ENCODE measurements around the gene PATZ1.

- TF ChIP-seq, protein P1, sequence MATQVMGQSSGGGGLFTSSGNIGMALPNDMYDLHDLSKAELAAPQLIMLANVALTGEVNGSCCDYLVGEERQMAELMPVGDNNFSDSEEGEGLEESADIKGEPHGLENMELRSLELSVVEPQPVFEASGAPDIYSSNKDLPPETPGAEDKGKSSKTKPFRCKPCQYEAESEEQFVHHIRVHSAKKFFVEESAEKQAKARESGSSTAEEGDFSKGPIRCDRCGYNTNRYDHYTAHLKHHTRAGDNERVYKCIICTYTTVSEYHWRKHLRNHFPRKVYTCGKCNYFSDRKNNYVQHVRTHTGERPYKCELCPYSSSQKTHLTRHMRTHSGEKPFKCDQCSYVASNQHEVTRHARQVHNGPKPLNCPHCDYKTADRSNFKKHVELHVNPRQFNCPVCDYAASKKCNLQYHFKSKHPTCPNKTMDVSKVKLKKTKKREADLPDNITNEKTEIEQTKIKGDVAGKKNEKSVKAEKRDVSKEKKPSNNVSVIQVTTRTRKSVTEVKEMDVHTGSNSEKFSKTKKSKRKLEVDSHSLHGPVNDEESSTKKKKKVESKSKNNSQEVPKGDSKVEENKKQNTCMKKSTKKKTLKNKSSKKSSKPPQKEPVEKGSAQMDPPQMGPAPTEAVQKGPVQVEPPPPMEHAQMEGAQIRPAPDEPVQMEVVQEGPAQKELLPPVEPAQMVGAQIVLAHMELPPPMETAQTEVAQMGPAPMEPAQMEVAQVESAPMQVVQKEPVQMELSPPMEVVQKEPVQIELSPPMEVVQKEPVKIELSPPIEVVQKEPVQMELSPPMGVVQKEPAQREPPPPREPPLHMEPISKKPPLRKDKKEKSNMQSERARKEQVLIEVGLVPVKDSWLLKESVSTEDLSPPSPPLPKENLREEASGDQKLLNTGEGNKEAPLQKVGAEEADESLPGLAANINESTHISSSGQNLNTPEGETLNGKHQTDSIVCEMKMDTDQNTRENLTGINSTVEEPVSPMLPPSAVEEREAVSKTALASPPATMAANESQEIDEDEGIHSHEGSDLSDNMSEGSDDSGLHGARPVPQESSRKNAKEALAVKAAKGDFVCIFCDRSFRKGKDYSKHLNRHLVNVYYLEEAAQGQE (IDR thresholded peaks at IDR 0.05; ENCODE audit: insufficient read depth in 1 of 2, low read depth in 2 of 2, low read length in 1 of 2), result no peak
- TF ChIP-seq, protein P2, sequence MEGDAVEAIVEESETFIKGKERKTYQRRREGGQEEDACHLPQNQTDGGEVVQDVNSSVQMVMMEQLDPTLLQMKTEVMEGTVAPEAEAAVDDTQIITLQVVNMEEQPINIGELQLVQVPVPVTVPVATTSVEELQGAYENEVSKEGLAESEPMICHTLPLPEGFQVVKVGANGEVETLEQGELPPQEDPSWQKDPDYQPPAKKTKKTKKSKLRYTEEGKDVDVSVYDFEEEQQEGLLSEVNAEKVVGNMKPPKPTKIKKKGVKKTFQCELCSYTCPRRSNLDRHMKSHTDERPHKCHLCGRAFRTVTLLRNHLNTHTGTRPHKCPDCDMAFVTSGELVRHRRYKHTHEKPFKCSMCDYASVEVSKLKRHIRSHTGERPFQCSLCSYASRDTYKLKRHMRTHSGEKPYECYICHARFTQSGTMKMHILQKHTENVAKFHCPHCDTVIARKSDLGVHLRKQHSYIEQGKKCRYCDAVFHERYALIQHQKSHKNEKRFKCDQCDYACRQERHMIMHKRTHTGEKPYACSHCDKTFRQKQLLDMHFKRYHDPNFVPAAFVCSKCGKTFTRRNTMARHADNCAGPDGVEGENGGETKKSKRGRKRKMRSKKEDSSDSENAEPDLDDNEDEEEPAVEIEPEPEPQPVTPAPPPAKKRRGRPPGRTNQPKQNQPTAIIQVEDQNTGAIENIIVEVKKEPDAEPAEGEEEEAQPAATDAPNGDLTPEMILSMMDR (IDR thresholded peaks at IDR 0.05), result no peak
- TF ChIP-seq POLR2AphosphoS5 (IDR thresholded peaks at IDR 0.05; ENCODE audit: low read depth, low read length), result no peak
- no peak for TF ChIP-seq TCF7L2 (IDR thresholded peaks at IDR 0.05; ENCODE audit: low read depth, low read length)
- no peak for TF ChIP-seq SIN3A (IDR thresholded peaks at IDR 0.05; ENCODE audit: borderline replicate concordance, insufficient read depth, low read depth, low read length)
These were observed 69.5 kb downstream of the PATZ1 start for GRCh38 chr22:31276426-31277167.

Data from Panc1 (cell line).